ENCODE data around the gene ARMC2. TPM values are rescaled to one million over a fixed set of nuclear protein-coding genes. Genes with fewer than 3 reads are reported as not detected.

The ARMC2 gene
- total RNA-seq, 5 donors from 2014 or later (not counting 1 experiment from before 2014, with no cell fraction given) = 6.4 to 10.0 (median 8.1) TPM

Other genes with a start within 250 kb of the ARMC2 start
- 10 to 100 TPM; 24.2 to 75.5 (median 33.1) TPM for gene SESN1, start 246.4 kb downstream of the ARMC2 start, total RNA-seq
- 1 to 10 TPM; 5.2 to 7.9 (median 5.9) TPM for gene CEP57L1, start 247.1 kb downstream of the ARMC2 start, total RNA-seq